Ascending aorta (tissue), 2 donors: ENCODE results near the gene RHOBTB1. TPM values are rescaled to one million over a fixed set of nuclear protein-coding genes. Genes with fewer than 3 reads are reported as not detected.

ENCODE experiments used
- DNase-seq, 2 donors: peaks; one replicate each; pipeline ENCODE4 v3.0.0-alpha.2; 2019; ENCODE audit warnings: low spot score in 2 of 2
- H3K27ac ChIP-seq, 2 donors: fragments of 200-600 bp; sonication (generic); one replicate each; pipeline ENCODE4 v1.5.1; 2016 to 2017; ENCODE audit warnings: mild to moderate bottlenecking in 1 of 2
- H3K27me3 ChIP-seq: fragments of 200-600 bp; sonication (generic); one replicate; pipeline ENCODE4 v1.5.1; 2017
- H3K36me3 ChIP-seq, 2 donors: fragments of 200-600 bp; sonication (generic); one replicate each; pipeline ENCODE4 v1.5.1; 2016
- H3K4me1 ChIP-seq, 2 donors: fragments of 200-600 bp; sonication (generic); one replicate each; pipeline ENCODE4 v1.5.1; 2016 to 2017; ENCODE audit warnings: mild to moderate bottlenecking in 1 of 2
- H3K4me3 ChIP-seq, 2 donors: fragments of 200-600 bp; sonication (generic); one replicate each; pipeline ENCODE4 v1.5.1; 2016 to 2017; ENCODE audit warnings: mild to moderate bottlenecking in 1 of 2
- H3K9me3 ChIP-seq, 2 donors: fragments of 200-600 bp; sonication (generic); one replicate each; pipeline ENCODE4 v1.5.1; 2016
- CTCF ChIP-seq, 3 experiments: fragments of 200-600 bp in 2 of 3; fragments of 450-650 bp in 1 of 3; sonication (generic) in 2 of 3; IDR thresholded peaks; one replicate each; pipeline ENCODE4 v1.5.1; 2016 to 2019; ENCODE audit warnings: antibody characterized with exemption in 3 of 3, mild to moderate bottlenecking in 1 of 3, moderate library complexity in 1 of 3
- intact Hi-C: fragments of 100-400 bp; cut with DNase I; formaldehyde crosslinking; loops from one replicate; pipeline ENCODE4 v1.15.1; 2023
- total RNA-seq: library from RNA; depleted of rRNA; stranded (reverse); fragments of >200 nt; gene quantifications from one replicate; pipeline ENCODE4 v1.1.0, GENCODE V29; 2016

RHOBTB1 gene
- total RNA-seq, 1 donor from 2014 or later = 13.6 TPM

- H3K36me3 ChIP-seq = no peaks in the 10 kb centered on the region
- no peak for DNase-seq
- H3K27me3 ChIP-seq = no peaks in the 10 kb centered on the region
- peaks cover 8 to 19% of the 10 kb centered on the region in 2 donors for H3K4me1 ChIP-seq
- H3K4me3 ChIP-seq = no peak overlapping the region
- no peak for TF ChIP-seq CTCF (IDR thresholded peaks at IDR 0.05)
- intact Hi-C loops = no loop called here
- H3K27ac ChIP-seq = peak overlapping the region in 1 of 2 donors; percentile 20
- H3K9me3 ChIP-seq = no peaks in the 10 kb centered on the region
Observed at GRCh38 chr10:60913657-60914056, 30.3 kb downstream of the RHOBTB1 start.

- Histone ChIP-seq H3K4me3 (no peak overlapping the region), H3K36me3 (no peaks in the 10 kb centered on the region), H3K4me1 (peaks cover 8 to 19% of the 10 kb centered on the region in 2 donors), H3K9me3 (no peaks in the 10 kb centered on the region), H3K27ac (peak overlapping the region in 1 of 2 donors; percentile 13), H3K27me3 (no peaks in the 10 kb centered on the region)
- intact Hi-C loops = no loop called here
- no peak for TF ChIP-seq CTCF (IDR thresholded peaks at IDR 0.05)
- DNase-seq = no peak
Observed at GRCh38 chr10:60913071-60913470, 30.9 kb downstream of the RHOBTB1 start.

GRCh38 chr10:60911715-60912114 lies 32.3 kb downstream of the RHOBTB1 start:
- no peak for DNase-seq
- peak overlapping the region; percentile 50 to 69 for H3K27ac ChIP-seq
- no peaks in the 10 kb centered on the region for H3K9me3 ChIP-seq
- no peak overlapping the region for H3K4me3 ChIP-seq
- TF ChIP-seq CTCF (IDR thresholded peaks at IDR 0.05) = no peak
- H3K36me3 ChIP-seq = no peaks in the 10 kb centered on the region
- H3K4me1 ChIP-seq = peaks cover 8 to 19% of the 10 kb centered on the region in 2 donors
- intact Hi-C loops = loop anchor here (2.0 kb wide), 1 partner anchor 27 kb away; no protein-coding TSS in a partner anchor
- H3K27me3 ChIP-seq = no peaks in the 10 kb centered on the region

GRCh38 chr10:60911216-60911615 lies 32.8 kb downstream of the RHOBTB1 start:
- Histone ChIP-seq H3K27me3 (no peaks in the 10 kb centered on the region), H3K4me1 (peaks cover 8 to 22% of the 10 kb centered on the region in 2 donors), H3K27ac (peak overlapping the region; percentile 50 to 69), H3K4me3 (peak overlapping the region in 1 of 2 donors; percentile 25), H3K36me3 (no peaks in the 10 kb centered on the region), H3K9me3 (no peaks in the 10 kb centered on the region)
- no peak for DNase-seq
- TF ChIP-seq CTCF (IDR thresholded peaks at IDR 0.05) = no peak
- intact Hi-C loops = loop anchor here (2.0 kb wide), 1 partner anchor 28 kb away; no protein-coding TSS in a partner anchor

- no peak for TF ChIP-seq CTCF (IDR thresholded peaks at IDR 0.05)
- intact Hi-C loops = loop anchor here (2.0 kb wide), 1 partner anchor 28 kb away; no protein-coding TSS in a partner anchor
- peak overlapping the region; percentile 50 to 69 for H3K27ac ChIP-seq
- DNase-seq = peak in 1 of 2 donors; percentile 68
- no peaks in the 10 kb centered on the region for H3K36me3 ChIP-seq
- peak overlapping the region; percentile 3 to 25 for H3K4me3 ChIP-seq
- H3K27me3 ChIP-seq = no peaks in the 10 kb centered on the region
- H3K9me3 ChIP-seq = no peaks in the 10 kb centered on the region
- H3K4me1 ChIP-seq = peaks cover 8 to 26% of the 10 kb centered on the region in 2 donors
Observed at GRCh38 chr10:60910543-60910942, 33.4 kb downstream of the RHOBTB1 start.

- no peak overlapping the region for H3K27ac ChIP-seq
- H3K36me3 ChIP-seq = no peaks in the 10 kb centered on the region
- intact Hi-C loops = no loop called here
Observed at GRCh38 chr10:60908896-60909295, 35.1 kb downstream of the RHOBTB1 start.

More at GRCh38 chr10:60908896-60909295, 35.1 kb downstream of the RHOBTB1 start:
- H3K4me1 ChIP-seq = peaks cover 4 to 28% of the 10 kb centered on the region in 2 donors
- no peak for DNase-seq
- no peaks in the 10 kb centered on the region for H3K9me3 ChIP-seq
- no peaks in the 10 kb centered on the region for H3K27me3 ChIP-seq
- no peak for TF ChIP-seq CTCF (IDR thresholded peaks at IDR 0.05)
- H3K4me3 ChIP-seq = no peak overlapping the region
